HG02973 (cell line): ENCODE results near the gene LRRTM1.

Experiments
- ATAC-seq: cut with Tn5 transposase; IDR thresholded peaks from one replicate; pipeline ENCODE4 v1.9.1; 2021; ENCODE audit warnings: moderate library complexity; ENCODE audit not compliant: unreplicated experiment

The LRRTM1 gene

GRCh38 chr2:80303909-80304837 is at the start of gene LRRTM1:
LRRTM1 (minus strand) TSS chr2:80304752; CDS start chr2:80303819, 933 bp downstream.
- ATAC-seq = no peak

- ATAC-seq = no peak
Measured at GRCh38 chr2:80351231-80351630, 46.7 kb upstream of the LRRTM1 start.

- no peak for ATAC-seq
Measured at GRCh38 chr2:80348953-80349352, 44.4 kb upstream of the LRRTM1 start.

- no peak for ATAC-seq
Measured at GRCh38 chr2:80348078-80348477, 43.5 kb upstream of the LRRTM1 start.

GRCh38 chr2:80340022-80340421 is 35.5 kb upstream of the LRRTM1 start:
- ATAC-seq = no peak

GRCh38 chr2:80338794-80339193 is 34.2 kb upstream of the LRRTM1 start:
- no peak for ATAC-seq

- no peak for ATAC-seq
Measured at GRCh38 chr2:80335411-80335810, 30.9 kb upstream of the LRRTM1 start.

- ATAC-seq = no peak
Measured at GRCh38 chr2:80333886-80334285, 29.3 kb upstream of the LRRTM1 start.

- no peak for ATAC-seq
Measured at GRCh38 chr2:80330527-80331450, 26.2 kb upstream of the LRRTM1 start.

- no peak for ATAC-seq
Measured at GRCh38 chr2:80329491-80329890, 24.9 kb upstream of the LRRTM1 start.

GRCh38 chr2:80328159-80328571 is 23.6 kb upstream of the LRRTM1 start:
- no peak for ATAC-seq

GRCh38 chr2:80326861-80327260 is 22.3 kb upstream of the LRRTM1 start:
- no peak for ATAC-seq

- no peak for ATAC-seq
Measured at GRCh38 chr2:80326214-80326613, 21.7 kb upstream of the LRRTM1 start.

GRCh38 chr2:80324525-80324924 is 20.0 kb upstream of the LRRTM1 start:
- no peak for ATAC-seq

- no peak for ATAC-seq
Measured at GRCh38 chr2:80323610-80324009, 19.1 kb upstream of the LRRTM1 start.

- no peak for ATAC-seq
Measured at GRCh38 chr2:80322958-80323357, 18.4 kb upstream of the LRRTM1 start.

- no peak for ATAC-seq
Measured at GRCh38 chr2:80322311-80322920, 17.9 kb upstream of the LRRTM1 start.

- ATAC-seq = no peak
Measured at GRCh38 chr2:80312282-80312839, 7.8 kb upstream of the LRRTM1 start.

- ATAC-seq = no peak
Measured at GRCh38 chr2:80311304-80311703, 6.8 kb upstream of the LRRTM1 start.

GRCh38 chr2:80303006-80303908 is 1.3 kb downstream of the LRRTM1 start:
- ATAC-seq = no peak
